OCI-LY7 (cell line): ENCODE results near the gene ZNF365. TPM values are rescaled to one million over a fixed set of nuclear protein-coding genes. Genes with fewer than 3 reads are reported as not detected.
A peak's percentile ranks its signal among the peaks of the same experiment; 100 is the strongest.

Experiments
- BruUV-seq: library from RNA; stranded (reverse); fragments of 400-500 nt; replicated peaks from 2 replicates; lab custom pipeline; 2021; lab: Mats Ljungman, UMichigan
- CTCF ChIA-PET: fragments of 300-600 bp; sonication (Branson Sonifier 250); formaldehyde crosslinking; loops from one replicate; lab custom pipeline; 2022; ENCODE audit warnings: antibody characterized with exemption; ENCODE audit not compliant: unreplicated experiment; lab: Charles Lee
- POLR2A ChIA-PET: fragments of 300-600 bp; sonication (Branson Sonifier 250); formaldehyde crosslinking; loops from one replicate; lab custom pipeline; 2022; ENCODE audit warnings: antibody characterized with exemption; lab: Charles Lee
- DNase-seq: peaks from one replicate; pipeline ENCODE4 v3.0.0-alpha.2; 2015; ENCODE audit warnings: low spot score
- H2AFZ ChIP-seq: fragments of 200-600 bp; sonication (generic), shearing (Covaris generic); 2 replicates; pipeline ENCODE4 v1.6.1; 2014; ENCODE audit warnings: mild to moderate bottlenecking, antibody characterized with exemption, low read length, moderate library complexity
- H3K27ac ChIP-seq: fragments of 200-600 bp; sonication (generic); 2 replicates; pipeline ENCODE4 v1.5.1; 2014; ENCODE audit warnings: mixed run types, low read depth, mild to moderate bottlenecking, moderate library complexity, low read length, inconsistent platforms; ENCODE audit not compliant: poor library complexity, severe bottlenecking
- H3K36me3 ChIP-seq: fragments of 200-600 bp; sonication (generic); 2 replicates; pipeline ENCODE4 v1.6.1; 2014; ENCODE audit warnings: mild to moderate bottlenecking, antibody characterized with exemption, low read length, moderate library complexity, mixed read lengths; ENCODE audit not compliant: insufficient read depth
- H3K4me1 ChIP-seq: fragments of 200-600 bp; sonication (generic); 2 replicates; pipeline ENCODE4 v1.5.1; 2014; ENCODE audit warnings: mild to moderate bottlenecking, low read length; ENCODE audit not compliant: insufficient read depth, poor library complexity, severe bottlenecking
- H3K4me2 ChIP-seq: fragments of 200-600 bp; sonication (generic); 2 replicates; pipeline ENCODE4 v1.6.1; 2014; ENCODE audit warnings: mild to moderate bottlenecking, low read length
- H3K4me3 ChIP-seq: fragments of 200-600 bp; sonication (generic); 2 replicates; pipeline ENCODE4 v1.5.1; 2014; ENCODE audit warnings: mild to moderate bottlenecking, low read depth, low read length; ENCODE audit not compliant: poor library complexity, severe bottlenecking
- H3K79me2 ChIP-seq: fragments of 200-600 bp; sonication (generic); 2 replicates; pipeline ENCODE4 v1.6.1; 2016; ENCODE audit warnings: low read depth, mild to moderate bottlenecking, low read length, moderate library complexity, mixed read lengths; ENCODE audit not compliant: insufficient read depth
- H3K9me2 ChIP-seq: fragments of 200-600 bp; sonication (generic); 2 replicates; pipeline ENCODE4 v1.6.1; 2016; ENCODE audit warnings: mild to moderate bottlenecking, low read length, mixed read lengths; ENCODE audit not compliant: insufficient read depth
- H3K9me3 ChIP-seq: fragments of 200-600 bp; sonication (generic); 2 replicates; pipeline ENCODE4 v1.6.1; 2014; ENCODE audit warnings: mild to moderate bottlenecking, mixed run types, low read length, mixed read lengths
- H4K20me1 ChIP-seq: fragments of 200-600 bp; sonication (generic); 2 replicates; pipeline ENCODE4 v1.6.1; 2014; ENCODE audit warnings: mild to moderate bottlenecking, antibody characterized with exemption, low read length, moderate library complexity, mixed read lengths; ENCODE audit not compliant: insufficient read depth
- CTCF ChIP-seq: fragments of 200-600 bp; sonication (generic); conservative IDR thresholded peaks from 2 replicates; pipeline ENCODE4 v1.5.1; 2014; ENCODE audit warnings: mild to moderate bottlenecking, antibody characterized with exemption, low read length, moderate library complexity, mixed read lengths
- EZH2phosphoT487 ChIP-seq: fragments of 200-600 bp; sonication (generic); IDR thresholded peaks from 2 replicates; pipeline ENCODE4 v1.6.1; 2018; ENCODE audit warnings: low read depth, borderline replicate concordance, mild to moderate bottlenecking, mixed run types, antibody characterized with exemption, low read length, moderate library complexity, mixed read lengths
- intact Hi-C: fragments of 100-400 bp; cut with micrococcal nuclease; formaldehyde crosslinking; loops from one replicate; pipeline ENCODE4 v1.10.0; 2022; ENCODE audit not compliant: unreplicated experiment
- small RNA-seq: library from RNA; depleted of rRNA; stranded (forward); fragments of <200 nt; gene quantifications from one replicate; pipeline ENCODE3, GENCODE V24; 2014
- total RNA-seq, 2 experiments: library from RNA; depleted of rRNA in 1 of 2; stranded (reverse); fragments of >200 nt in 1 of 2; shearing (Covaris generic) in 1 of 2; gene quantifications; 2 replicates each; pipeline ENCODE4 v1.2.3, GENCODE V29; 2014 to 2022

The ZNF365 gene
- total RNA-seq, 2 experiments from 2014 or later, result not detected

DNA sequence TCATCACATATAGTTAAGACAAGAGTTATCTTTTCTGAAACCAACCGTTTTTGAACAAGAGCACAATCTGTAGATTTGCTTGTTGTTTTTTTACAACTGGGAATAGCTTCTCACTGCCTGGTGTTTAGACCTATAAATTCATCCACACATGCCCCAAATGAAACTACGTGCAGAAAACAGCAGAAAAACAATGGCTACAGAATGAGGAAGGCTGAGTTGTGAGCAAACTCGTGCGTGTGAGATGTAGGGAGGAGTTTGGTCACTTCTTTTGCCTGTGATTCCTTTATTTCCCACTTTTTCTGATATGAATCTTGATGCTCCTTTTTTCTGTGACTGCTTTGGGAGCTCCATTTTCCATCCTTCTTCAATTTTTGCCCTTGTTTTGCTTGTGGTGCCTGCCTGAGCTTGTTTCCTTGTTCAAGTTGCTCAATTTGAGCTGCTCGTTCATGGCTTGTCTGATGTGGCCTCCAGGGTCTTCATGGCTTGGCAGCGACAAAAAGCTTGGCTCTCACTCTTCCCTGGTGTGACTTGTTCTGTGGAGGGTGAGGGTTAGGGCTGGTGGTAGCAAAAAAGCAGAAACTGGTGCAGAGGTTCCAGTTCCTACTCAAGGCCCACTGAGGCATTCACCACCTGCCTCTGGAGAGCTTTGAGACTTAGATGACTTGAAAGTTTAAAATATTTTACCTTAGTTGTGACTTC lies 76.9 kb downstream of the ZNF365 start:
- intact Hi-C loops, result loop anchor here (5.0 to 10.0 kb wide), 3 partner anchors 406 to 816 kb away; no protein-coding TSS in a partner anchor
- Histone ChIP-seq H2AFZ (peak overlapping the region; percentile 96), H3K27ac (peak overlapping the region; percentile 13), H3K4me3 (peak overlapping the region; percentile 12), H3K4me2 (peak overlapping the region; percentile 53), H4K20me1 (no peaks in the 10 kb centered on the region), H3K4me1 (peaks cover 33% of the 10 kb centered on the region), H3K9me3 (no peaks in the 10 kb centered on the region; the same call in 1 of the 2 replicates), H3K79me2 (no peaks in the 10 kb centered on the region), H3K36me3 (no peaks in the 10 kb centered on the region; the same call in 1 of the 2 replicates), H3K9me2 (no peaks in the 10 kb centered on the region)
- POLR2A ChIA-PET, result interaction anchor here (0.7 to 2.6 kb wide), 17 partner anchors 8 to 411 kb away, joined by 3 to 16 read pairs (median 3); partner anchors contain the start of gene EGR2
- CTCF ChIA-PET, result interaction anchor here (0.6 kb wide), 2 partner anchors 77 to 365 kb away, joined by 3 to 4 read pairs; no protein-coding TSS in a partner anchor
- DNase-seq, result peak; percentile 65
- no TSS peak for BruUV-seq
- no peak for TF ChIP-seq CTCF
- no peak for TF ChIP-seq EZH2phosphoT487

GRCh38 chr10:62451611-62451975 lies 77.4 kb downstream of the ZNF365 start:
- Histone ChIP-seq H3K79me2 (no peaks in the 10 kb centered on the region), H3K9me2 (no peaks in the 10 kb centered on the region), H2AFZ (peak overlapping the region; percentile 96), H3K27ac (peak overlapping the region; percentile 13), H3K4me2 (peak overlapping the region; percentile 53), H3K9me3 (no peaks in the 10 kb centered on the region; the same call in 1 of the 2 replicates), H3K4me3 (no peak overlapping the region), H3K4me1 (peaks cover 39% of the 10 kb centered on the region), H3K36me3 (no peaks in the 10 kb centered on the region; the same call in 1 of the 2 replicates), H4K20me1 (no peaks in the 10 kb centered on the region)
- no TSS peak for BruUV-seq
- intact Hi-C loops, result loop anchor here (5.0 to 10.0 kb wide), 3 partner anchors 407 to 816 kb away; no protein-coding TSS in a partner anchor
- TF ChIP-seq EZH2phosphoT487 (no peak), CTCF (no peak)
- ChIA-PET CTCF (interaction anchor here (0.6 kb wide), 1 partner anchor 76 kb away, joined by 4 read pairs; no protein-coding TSS in a partner anchor), POLR2A (interaction anchor here (0.5 to 2.6 kb wide), 16 partner anchors 9 to 411 kb away, joined by 3 to 16 read pairs (median 3); partner anchors contain the start of gene EGR2)
- no peak for DNase-seq

Small RNA genes lying within 50 kb of the gene (small RNA-seq; reads per million reads assigned to genes)
- gene RN7SL591P, result not detected

Other genes starting within 250 kb of the ZNF365 start
- 19.8 and 20.4 TPM in 2 replicates for gene RTKN2, start 105.5 kb upstream of the ZNF365 start, total RNA-seq (2014; rRNA removed; shearing (Covaris generic))
- gene RTKN2, start 105.5 kb upstream of the ZNF365 start, total RNA-seq (2022), result 12.3 and 15.4 TPM in 2 replicates